HEK293 (cell line): ENCODE data around the gene NFAT5.

Experiments
- CTCF ChIA-PET: fragments of 350-600 bp; formaldehyde crosslinking; extraction: SDS; loops from one replicate; lab custom pipeline; 2021; ENCODE audit warnings: antibody characterized with exemption; lab: Yijun Ruan, JAX
- POLR2A ChIA-PET: fragments of 300-600 bp; formaldehyde crosslinking; extraction: SDS; loops from one replicate; lab custom pipeline; 2020; ENCODE audit warnings: antibody characterized with exemption, inconsistent platforms; lab: Yijun Ruan, JAX
- H3K27ac ChIP-seq: fragments of 200-500 bp; sonication (Bioruptor generic); 2 replicates; pipeline ENCODE4 v1.5.1; 2014; ENCODE audit warnings: low read depth, low read length, control low read depth, inconsistent platforms; ENCODE audit errors: extremely low read depth
- H3K36me3 ChIP-seq, 2 experiments: fragments of 200-500 bp in 1 of 2; sonication (Bioruptor generic) in 1 of 2; 1 replicate in 1 of 2; 2 replicates in 1 of 2; pipeline ENCODE4 v1.5.1; 2014 to 2017; ENCODE audit warnings: inconsistent platforms in 2 of 2, low read length in 2 of 2; ENCODE audit not compliant: control insufficient read depth in 2 of 2, insufficient read depth in 1 of 2
- H3K4me1 ChIP-seq: fragments of 200-500 bp; sonication (Bioruptor generic); 2 replicates; pipeline ENCODE4 v1.5.1; 2014; ENCODE audit warnings: mild to moderate bottlenecking, low read length, inconsistent platforms; ENCODE audit not compliant: control insufficient read depth, insufficient read depth
- H3K4me3 ChIP-seq: 2 replicates; pipeline ENCODE4 v1.5.1; 2011; ENCODE audit warnings: low read depth, mild to moderate bottlenecking, control low read depth, low read length, moderate library complexity
- H3K9me3 ChIP-seq: fragments of 200-500 bp; sonication (Bioruptor generic); 2 replicates; pipeline ENCODE4 v1.5.1; 2014; ENCODE audit warnings: low read depth, low read length, inconsistent platforms; ENCODE audit not compliant: control insufficient read depth, insufficient read depth
- GFI1B ChIP-seq: fragments of 450-650 bp; formaldehyde crosslinking; IDR thresholded peaks from 2 replicates; pipeline ENCODE4 v1.5.1; 2016; ENCODE audit warnings: missing biosample characterization, missing genetic modification characterization
- KLF1 ChIP-seq: fragments of 450-650 bp; formaldehyde crosslinking; IDR thresholded peaks from 2 replicates; pipeline ENCODE4 v1.5.1; 2016; ENCODE audit warnings: missing biosample characterization, missing genetic modification characterization
- OSR2 ChIP-seq: fragments of 450-650 bp; formaldehyde crosslinking; IDR thresholded peaks from 2 replicates; pipeline ENCODE4 v1.5.1; 2016; ENCODE audit warnings: missing biosample characterization, missing genetic modification characterization
- PRDM1 ChIP-seq: fragments of 450-650 bp; formaldehyde crosslinking; IDR thresholded peaks from 2 replicates; pipeline ENCODE4; 2016; ENCODE audit warnings: missing biosample characterization, missing genetic modification characterization
- SCRT2 ChIP-seq: fragments of 450-650 bp; formaldehyde crosslinking; IDR thresholded peaks from 2 replicates; pipeline ENCODE4 v1.5.1; 2016; ENCODE audit warnings: missing biosample characterization, missing genetic modification characterization
- YY2 ChIP-seq: fragments of 450-650 bp; formaldehyde crosslinking; IDR thresholded peaks from 2 replicates; pipeline ENCODE4 v1.5.1; 2016; ENCODE audit warnings: missing biosample characterization, missing genetic modification characterization
- ZNF2 ChIP-seq: fragments of 450-650 bp; formaldehyde crosslinking; IDR thresholded peaks from 2 replicates; pipeline ENCODE4 v1.5.1; 2016; ENCODE audit warnings: missing biosample characterization, missing genetic modification characterization
- ZNF394 ChIP-seq: fragments of 450-650 bp; formaldehyde crosslinking; IDR thresholded peaks from 2 replicates; pipeline ENCODE4 v1.5.1; 2016; ENCODE audit warnings: missing biosample characterization, missing genetic modification characterization, mild to moderate bottlenecking, moderate library complexity, borderline replicate concordance
- ZNF426 ChIP-seq: fragments of 450-650 bp; formaldehyde crosslinking; IDR thresholded peaks from 2 replicates; pipeline ENCODE4 v1.5.1; 2017; ENCODE audit warnings: missing biosample characterization, missing genetic modification characterization, mild to moderate bottlenecking, inconsistent platforms, moderate library complexity
- ZNF549 ChIP-seq: fragments of 450-650 bp; IDR thresholded peaks from 2 replicates; pipeline ENCODE4 v1.5.1; 2018; ENCODE audit warnings: missing biosample characterization, missing genetic modification characterization, mild to moderate bottlenecking, inconsistent platforms, moderate library complexity
- ZNF610 ChIP-seq: fragments of 450-650 bp; formaldehyde crosslinking; IDR thresholded peaks from 2 replicates; pipeline ENCODE4 v1.5.1; 2016; ENCODE audit warnings: missing biosample characterization, missing genetic modification characterization, borderline replicate concordance
- ZNF658 ChIP-seq: fragments of 450-650 bp; formaldehyde crosslinking; IDR thresholded peaks from 2 replicates; pipeline ENCODE4; 2016; ENCODE audit warnings: missing biosample characterization, missing genetic modification characterization
- ZNF664 ChIP-seq: fragments of 450-650 bp; formaldehyde crosslinking; IDR thresholded peaks from 2 replicates; pipeline ENCODE4 v1.5.1; 2016; ENCODE audit warnings: missing biosample characterization, missing genetic modification characterization
- TF ChIP-seq, protein P1 (sequence below): fragments of 450-650 bp; formaldehyde crosslinking; IDR thresholded peaks from 2 replicates; pipeline ENCODE4 v1.5.0; 2017; ENCODE audit warnings: missing biosample characterization, missing genetic modification characterization, borderline replicate concordance
- TF ChIP-seq, protein P2 (sequence below): fragments of 450-650 bp; formaldehyde crosslinking; conservative IDR thresholded peaks from 2 replicates; pipeline ENCODE4 v1.5.1; 2016; ENCODE audit warnings: low read depth, missing biosample characterization, missing genetic modification characterization
- TF ChIP-seq, protein P3 (sequence below): fragments of 450-650 bp; formaldehyde crosslinking; IDR thresholded peaks from 2 replicates; pipeline ENCODE4 v1.5.1; 2016; ENCODE audit warnings: missing biosample characterization, missing genetic modification characterization

The NFAT5 gene

DNA sequence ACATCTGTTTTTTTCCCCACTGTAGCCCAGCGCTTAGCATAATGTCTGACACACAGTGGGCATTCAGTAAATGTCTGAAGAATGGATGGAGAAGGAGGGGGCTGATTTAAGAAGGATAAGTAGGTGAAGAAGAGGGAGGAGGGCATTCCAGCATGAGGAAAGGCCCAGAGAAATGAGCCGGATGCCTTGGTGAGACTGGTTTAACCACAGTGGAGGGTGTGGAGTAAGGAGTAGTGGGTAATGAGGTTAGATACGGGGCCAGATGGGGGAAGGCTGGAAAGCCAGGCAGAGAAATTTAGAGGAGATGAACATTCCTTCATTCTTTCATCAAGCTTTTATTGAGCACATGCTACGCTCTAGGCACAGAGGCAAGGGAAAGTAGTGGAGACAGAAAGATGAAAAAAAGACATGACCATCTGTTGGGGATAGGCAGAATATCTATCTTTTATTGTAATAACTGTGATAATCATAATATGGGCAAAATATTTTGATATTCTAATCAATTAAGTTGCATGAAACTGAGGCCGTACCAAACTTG, 43.7 kb upstream of the NFAT5 start:
- TF ChIP-seq ZNF664: peak; percentile 93
- no peak for TF ChIP-seq ZNF549
- no peak for TF ChIP-seq KLF1 (tag by site-specific recombination)
- no peak for TF ChIP-seq OSR2 (tag by site-specific recombination)
- Histone ChIP-seq H3K27ac (no peak overlapping the region), H3K9me3 (no peaks in the 10 kb centered on the region), H3K4me3 (no peak overlapping the region), H3K36me3 (no peaks in the 10 kb centered on the region), H3K4me1 (no peaks in the 10 kb centered on the region)
- ChIA-PET CTCF (interaction anchor here (1.7 kb wide), 1 partner anchor 126 kb away, joined by 5 read pairs; no protein-coding TSS in a partner anchor), POLR2A (no interaction called here)

DNA sequence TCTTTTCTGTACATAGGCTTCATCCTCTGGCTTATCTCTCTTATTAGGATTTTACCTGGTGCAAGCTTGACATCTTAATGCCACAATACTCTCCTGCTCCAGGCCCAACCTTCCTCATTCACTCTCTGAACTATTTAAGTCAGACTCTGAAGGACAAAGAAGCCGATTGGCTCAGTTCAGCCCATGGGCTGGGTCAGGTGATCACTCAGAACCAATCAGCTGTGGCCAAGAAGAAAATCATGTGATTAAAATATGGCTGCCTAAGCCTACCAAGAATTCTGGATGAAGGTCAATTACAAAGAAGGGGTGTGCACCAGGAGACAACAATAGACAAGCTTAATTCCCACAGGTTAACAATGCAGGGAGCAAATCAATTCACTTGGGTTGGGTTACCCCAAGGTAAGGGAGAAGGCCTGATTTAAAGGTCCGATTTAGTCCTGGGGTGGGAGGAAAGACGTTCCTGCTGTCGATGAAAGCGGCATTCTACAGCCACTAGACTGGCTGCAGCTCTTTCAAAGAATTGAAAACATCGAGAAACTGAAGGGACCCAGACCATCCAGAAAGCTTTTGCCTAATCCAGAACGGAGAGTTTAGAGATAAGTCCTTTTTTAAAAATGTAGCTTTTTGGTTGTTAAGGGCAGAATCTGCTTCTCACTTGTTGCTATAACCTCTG, 42.9 kb upstream of the NFAT5 start:
- H3K27ac ChIP-seq: no peak overlapping the region
- TF ChIP-seq, protein P1, sequence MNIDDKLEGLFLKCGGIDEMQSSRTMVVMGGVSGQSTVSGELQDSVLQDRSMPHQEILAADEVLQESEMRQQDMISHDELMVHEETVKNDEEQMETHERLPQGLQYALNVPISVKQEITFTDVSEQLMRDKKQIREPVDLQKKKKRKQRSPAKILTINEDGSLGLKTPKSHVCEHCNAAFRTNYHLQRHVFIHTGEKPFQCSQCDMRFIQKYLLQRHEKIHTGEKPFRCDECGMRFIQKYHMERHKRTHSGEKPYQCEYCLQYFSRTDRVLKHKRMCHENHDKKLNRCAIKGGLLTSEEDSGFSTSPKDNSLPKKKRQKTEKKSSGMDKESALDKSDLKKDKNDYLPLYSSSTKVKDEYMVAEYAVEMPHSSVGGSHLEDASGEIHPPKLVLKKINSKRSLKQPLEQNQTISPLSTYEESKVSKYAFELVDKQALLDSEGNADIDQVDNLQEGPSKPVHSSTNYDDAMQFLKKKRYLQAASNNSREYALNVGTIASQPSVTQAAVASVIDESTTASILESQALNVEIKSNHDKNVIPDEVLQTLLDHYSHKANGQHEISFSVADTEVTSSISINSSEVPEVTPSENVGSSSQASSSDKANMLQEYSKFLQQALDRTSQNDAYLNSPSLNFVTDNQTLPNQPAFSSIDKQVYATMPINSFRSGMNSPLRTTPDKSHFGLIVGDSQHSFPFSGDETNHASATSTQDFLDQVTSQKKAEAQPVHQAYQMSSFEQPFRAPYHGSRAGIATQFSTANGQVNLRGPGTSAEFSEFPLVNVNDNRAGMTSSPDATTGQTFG (tag by site-specific recombination): no peak
- TF ChIP-seq ZNF610 (tag by site-specific recombination): no peak
- peak; percentile 36; the same call in 1 of the 2 replicates for TF ChIP-seq YY2 (tag by site-specific recombination)
- no peak for TF ChIP-seq ZNF394 (tag by site-specific recombination)
- TF ChIP-seq, protein P2, sequence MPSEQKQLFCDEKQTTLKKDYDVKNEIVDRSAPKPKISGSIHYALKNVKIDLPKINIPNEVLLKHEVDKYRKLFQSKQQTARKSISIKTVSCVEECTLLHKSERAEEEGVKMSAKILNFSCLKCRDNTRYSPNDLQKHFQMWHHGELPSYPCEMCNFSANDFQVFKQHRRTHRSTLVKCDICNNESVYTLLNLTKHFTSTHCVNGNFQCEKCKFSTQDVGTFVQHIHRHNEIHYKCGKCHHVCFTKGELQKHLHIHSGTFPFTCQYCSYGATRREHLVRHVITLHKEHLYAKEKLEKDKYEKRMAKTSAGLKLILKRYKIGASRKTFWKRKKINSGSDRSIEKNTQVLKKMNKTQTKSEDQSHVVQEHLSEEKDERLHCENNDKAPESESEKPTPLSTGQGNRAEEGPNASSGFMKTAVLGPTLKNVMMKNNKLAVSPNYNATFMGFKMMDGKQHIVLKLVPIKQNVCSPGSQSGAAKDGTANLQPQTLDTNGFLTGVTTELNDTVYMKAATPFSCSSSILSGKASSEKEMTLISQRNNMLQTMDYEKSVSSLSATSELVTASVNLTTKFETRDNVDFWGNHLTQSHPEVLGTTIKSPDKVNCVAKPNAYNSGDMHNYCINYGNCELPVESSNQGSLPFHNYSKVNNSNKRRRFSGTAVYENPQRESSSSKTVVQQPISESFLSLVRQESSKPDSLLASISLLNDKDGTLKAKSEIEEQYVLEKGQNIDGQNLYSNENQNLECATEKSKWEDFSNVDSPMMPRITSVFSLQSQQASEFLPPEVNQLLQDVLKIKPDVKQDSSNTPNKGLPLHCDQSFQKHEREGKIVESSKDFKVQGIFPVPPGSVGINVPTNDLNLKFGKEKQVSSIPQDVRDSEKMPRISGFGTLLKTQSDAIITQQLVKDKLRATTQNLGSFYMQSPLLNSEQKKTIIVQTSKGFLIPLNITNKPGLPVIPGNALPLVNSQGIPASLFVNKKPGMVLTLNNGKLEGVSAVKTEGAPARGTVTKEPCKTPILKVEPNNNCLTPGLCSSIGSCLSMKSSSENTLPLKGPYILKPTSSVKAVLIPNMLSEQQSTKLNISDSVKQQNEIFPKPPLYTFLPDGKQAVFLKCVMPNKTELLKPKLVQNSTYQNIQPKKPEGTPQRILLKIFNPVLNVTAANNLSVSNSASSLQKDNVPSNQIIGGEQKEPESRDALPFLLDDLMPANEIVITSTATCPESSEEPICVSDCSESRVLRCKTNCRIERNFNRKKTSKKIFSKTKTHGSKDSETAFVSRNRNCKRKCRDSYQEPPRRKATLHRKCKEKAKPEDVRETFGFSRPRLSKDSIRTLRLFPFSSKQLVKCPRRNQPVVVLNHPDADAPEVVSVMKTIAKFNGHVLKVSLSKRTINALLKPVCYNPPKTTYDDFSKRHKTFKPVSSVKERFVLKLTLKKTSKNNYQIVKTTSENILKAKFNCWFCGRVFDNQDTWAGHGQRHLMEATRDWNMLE (tag by site-specific recombination): peak; percentile 65; the same call in 1 of the 2 replicates
- no peak for TF ChIP-seq ZNF426
- TF ChIP-seq, protein P3, sequence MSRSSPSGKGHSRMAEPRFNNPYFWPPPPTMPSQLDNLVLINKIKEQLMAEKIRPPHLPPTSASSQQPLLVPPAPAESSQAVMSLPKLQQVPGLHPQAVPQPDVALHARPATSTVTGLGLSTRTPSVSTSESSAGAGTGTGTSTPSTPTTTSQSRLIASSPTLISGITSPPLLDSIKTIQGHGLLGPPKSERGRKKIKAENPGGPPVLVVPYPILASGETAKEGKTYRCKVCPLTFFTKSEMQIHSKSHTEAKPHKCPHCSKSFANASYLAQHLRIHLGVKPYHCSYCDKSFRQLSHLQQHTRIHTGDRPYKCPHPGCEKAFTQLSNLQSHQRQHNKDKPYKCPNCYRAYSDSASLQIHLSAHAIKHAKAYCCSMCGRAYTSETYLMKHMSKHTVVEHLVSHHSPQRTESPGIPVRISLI: no peak
- TF ChIP-seq PRDM1 (tag by site-specific recombination): no peak
- TF ChIP-seq ZNF2: no peak
- TF ChIP-seq OSR2 (tag by site-specific recombination): no peak
- peak; percentile 60 for TF ChIP-seq SCRT2
- no peak for TF ChIP-seq GFI1B (tag by site-specific recombination)
- no peak for TF ChIP-seq ZNF658 (tag by site-specific recombination)
- ChIA-PET POLR2A (no interaction called here), CTCF (interaction anchor here (1.7 kb wide), 1 partner anchor 126 kb away, joined by 5 read pairs; no protein-coding TSS in a partner anchor)
- no peaks in the 10 kb centered on the region for H3K4me1 ChIP-seq
- H3K9me3 ChIP-seq: no peaks in the 10 kb centered on the region
- no peaks in the 10 kb centered on the region for H3K36me3 ChIP-seq
- H3K4me3 ChIP-seq: no peak overlapping the region
